ENCODE measurements around the gene INSL3. TPM values are rescaled to one million over a fixed set of nuclear protein-coding genes. Genes with fewer than 3 reads are reported as not detected.

INSL3 gene
- polyA plus RNA-seq, 1 donor (not counting 4 experiments of a cell fraction or from before 2014, with no cell fraction given) = not detected

GRCh38 chr19:17812099-17812498 is 9.2 kb downstream of the INSL3 start:
- dilution Hi-C loops (cut with MboI; ENCODE audit: extremely low pct_ligation_motif_present, low sequenced_read_pairs) = no loop called here
- no peaks in the 10 kb centered on the region for H3K4me1 ChIP-seq (ENCODE audit: control insufficient read depth, extremely low read depth, insufficient read depth, low read length)
- H3K79me2 ChIP-seq (ENCODE audit: control insufficient read depth, insufficient read depth, low read length) = no peaks in the 10 kb centered on the region
- H3K27me3 ChIP-seq (ENCODE audit: control insufficient read depth, extremely low read depth, insufficient read depth, low read length) = no peaks in the 10 kb centered on the region
- H3K36me3 ChIP-seq (ENCODE audit: control insufficient read depth in 2 of 2, extremely low read depth in 1 of 2, insufficient read depth in 2 of 2, low read length in 2 of 2) = peaks cover 0 to 3% of the 10 kb centered on the region in 2 experiments
- no peak overlapping the region for H3K4me3 ChIP-seq (ENCODE audit: control insufficient read depth in 2 of 3, extremely low read depth in 1 of 3, insufficient read depth in 2 of 3, low read depth in 1 of 3, low read length in 3 of 3)
- no peak for DNase-seq (ENCODE audit: low read depth, low spot score)
- H3K9ac ChIP-seq (ENCODE audit: control insufficient read depth, extremely low read depth, insufficient read depth, low read length) = no peak overlapping the region
- no peak for TF ChIP-seq EZH2 (IDR thresholded peaks at IDR 0.05; ENCODE audit: low read length)
- TF ChIP-seq, protein P1, sequence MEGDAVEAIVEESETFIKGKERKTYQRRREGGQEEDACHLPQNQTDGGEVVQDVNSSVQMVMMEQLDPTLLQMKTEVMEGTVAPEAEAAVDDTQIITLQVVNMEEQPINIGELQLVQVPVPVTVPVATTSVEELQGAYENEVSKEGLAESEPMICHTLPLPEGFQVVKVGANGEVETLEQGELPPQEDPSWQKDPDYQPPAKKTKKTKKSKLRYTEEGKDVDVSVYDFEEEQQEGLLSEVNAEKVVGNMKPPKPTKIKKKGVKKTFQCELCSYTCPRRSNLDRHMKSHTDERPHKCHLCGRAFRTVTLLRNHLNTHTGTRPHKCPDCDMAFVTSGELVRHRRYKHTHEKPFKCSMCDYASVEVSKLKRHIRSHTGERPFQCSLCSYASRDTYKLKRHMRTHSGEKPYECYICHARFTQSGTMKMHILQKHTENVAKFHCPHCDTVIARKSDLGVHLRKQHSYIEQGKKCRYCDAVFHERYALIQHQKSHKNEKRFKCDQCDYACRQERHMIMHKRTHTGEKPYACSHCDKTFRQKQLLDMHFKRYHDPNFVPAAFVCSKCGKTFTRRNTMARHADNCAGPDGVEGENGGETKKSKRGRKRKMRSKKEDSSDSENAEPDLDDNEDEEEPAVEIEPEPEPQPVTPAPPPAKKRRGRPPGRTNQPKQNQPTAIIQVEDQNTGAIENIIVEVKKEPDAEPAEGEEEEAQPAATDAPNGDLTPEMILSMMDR (optimal IDR thresholded peaks at IDR 0.05 in 1 of 3, IDR thresholded peaks at IDR 0.05 in 1 of 3, conservative IDR thresholded peaks at IDR 0.05 in 1 of 3; ENCODE audit: extremely low read depth in 1 of 3, insufficient read depth in 2 of 3, low read length in 3 of 3) = no peak
- no peaks in the 10 kb centered on the region for H3K9me1 ChIP-seq (ENCODE audit: control insufficient read depth, extremely low read depth, insufficient read depth, low read length)
- H2AFZ ChIP-seq (ENCODE audit: control insufficient read depth, low read length) = no peak overlapping the region
- H3K9me3 ChIP-seq (ENCODE audit: control insufficient read depth, low read depth, low read length) = no peaks in the 10 kb centered on the region
- no peak overlapping the region for H3K27ac ChIP-seq (ENCODE audit: control insufficient read depth, insufficient read depth, low read length)
- no peak overlapping the region for H3K4me2 ChIP-seq (ENCODE audit: control insufficient read depth, extremely low read depth, insufficient read depth, low read depth, low read length)
- H4K20me1 ChIP-seq (ENCODE audit: control insufficient read depth, extremely low read depth, insufficient read depth, low read length) = no peaks in the 10 kb centered on the region
- no peak for FAIRE-seq

DNA sequence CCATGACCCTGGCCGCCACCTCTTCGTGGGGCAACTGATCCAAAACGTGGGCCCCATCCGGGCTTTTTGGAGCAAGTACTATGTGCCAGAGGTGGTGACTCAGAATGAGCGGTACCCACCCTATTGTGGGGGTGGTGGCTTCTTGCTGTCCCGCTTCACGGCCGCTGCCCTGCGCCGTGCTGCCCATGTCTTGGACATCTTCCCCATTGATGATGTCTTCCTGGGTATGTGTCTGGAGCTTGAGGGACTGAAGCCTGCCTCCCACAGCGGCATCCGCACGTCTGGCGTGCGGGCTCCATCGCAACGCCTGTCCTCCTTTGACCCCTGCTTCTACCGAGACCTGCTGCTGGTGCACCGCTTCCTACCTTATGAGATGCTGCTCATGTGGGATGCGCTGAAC is 9.6 kb downstream of the INSL3 start:
- no peaks in the 10 kb centered on the region for H3K79me2 ChIP-seq (ENCODE audit: control insufficient read depth, insufficient read depth, low read length)
- no peaks in the 10 kb centered on the region for H4K20me1 ChIP-seq (ENCODE audit: control insufficient read depth, extremely low read depth, insufficient read depth, low read length)
- H3K36me3 ChIP-seq (ENCODE audit: control insufficient read depth in 2 of 2, extremely low read depth in 1 of 2, insufficient read depth in 2 of 2, low read length in 2 of 2) = peaks cover 0 to 3% of the 10 kb centered on the region in 2 experiments
- dilution Hi-C loops (cut with MboI; ENCODE audit: extremely low pct_ligation_motif_present, low sequenced_read_pairs) = no loop called here
- TF ChIP-seq, protein P1 (optimal IDR thresholded peaks at IDR 0.05 in 1 of 3, IDR thresholded peaks at IDR 0.05 in 1 of 3, conservative IDR thresholded peaks at IDR 0.05 in 1 of 3; ENCODE audit: extremely low read depth in 1 of 3, insufficient read depth in 2 of 3, low read length in 3 of 3) = no peak
- TF ChIP-seq EZH2 (IDR thresholded peaks at IDR 0.05; ENCODE audit: low read length) = no peak
- no peaks in the 10 kb centered on the region for H3K4me1 ChIP-seq (ENCODE audit: control insufficient read depth, extremely low read depth, insufficient read depth, low read length)
- H3K9me1 ChIP-seq (ENCODE audit: control insufficient read depth, extremely low read depth, insufficient read depth, low read length) = no peaks in the 10 kb centered on the region
- no peak overlapping the region for H3K27ac ChIP-seq (ENCODE audit: control insufficient read depth, insufficient read depth, low read length)
- H3K9me3 ChIP-seq (ENCODE audit: control insufficient read depth, low read depth, low read length) = no peaks in the 10 kb centered on the region
- FAIRE-seq (no peak), DNase-seq (ENCODE audit: low read depth, low spot score) (no peak)
- no peak overlapping the region for H3K4me3 ChIP-seq (ENCODE audit: control insufficient read depth in 2 of 3, extremely low read depth in 1 of 3, insufficient read depth in 2 of 3, low read depth in 1 of 3, low read length in 3 of 3)
- H3K4me2 ChIP-seq (ENCODE audit: control insufficient read depth, extremely low read depth, insufficient read depth, low read depth, low read length) = no peak overlapping the region
- no peak overlapping the region for H2AFZ ChIP-seq (ENCODE audit: control insufficient read depth, low read length)
- no peaks in the 10 kb centered on the region for H3K27me3 ChIP-seq (ENCODE audit: control insufficient read depth, extremely low read depth, insufficient read depth, low read length)
- H3K9ac ChIP-seq (ENCODE audit: control insufficient read depth, extremely low read depth, insufficient read depth, low read length) = no peak overlapping the region
